Muscle layer of colon (tissue), 2 donors: ENCODE results near the gene MGARP.
"Not testable (repeated sequence)": the region's sequence is repeated elsewhere in the genome, so short reads cannot be mapped to it uniquely, and the experiment has no call there.

Experiments
- H3K27ac ChIP-seq: one replicate; pipeline ENCODE4 v1.7.0; 2013; ENCODE audit warnings: low read depth, mild to moderate bottlenecking, low read length, moderate library complexity
- H3K27me3 ChIP-seq, 2 donors: one replicate each; pipeline ENCODE4 v1.7.0; 2013; ENCODE audit warnings: low read length in 2 of 2, mild to moderate bottlenecking in 2 of 2; ENCODE audit not compliant: insufficient read depth in 2 of 2, control insufficient read depth in 1 of 2
- H3K36me3 ChIP-seq: one replicate; pipeline ENCODE4 v1.7.0; 2013; ENCODE audit warnings: mild to moderate bottlenecking, low read length; ENCODE audit not compliant: insufficient read depth
- H3K4me1 ChIP-seq: one replicate; pipeline ENCODE4 v1.7.0; 2013; ENCODE audit warnings: mild to moderate bottlenecking, low read length; ENCODE audit not compliant: insufficient read depth
- H3K4me3 ChIP-seq, 2 donors: one replicate each; pipeline ENCODE4 v1.7.0; 2013; ENCODE audit warnings: low read length in 2 of 2, low read depth in 1 of 2, mild to moderate bottlenecking in 1 of 2, moderate library complexity in 1 of 2
- H3K9ac ChIP-seq: one replicate; pipeline ENCODE4 v1.7.0; 2013; ENCODE audit warnings: low read length
- H3K9me3 ChIP-seq: one replicate; pipeline ENCODE4 v1.7.0; 2013; ENCODE audit warnings: mild to moderate bottlenecking, low read length
- donor health status: abdominal sarcoma.
- donor health status: Adenocarcinoma of cecum.

Gene MGARP

GRCh38 chr4:139265654-139266053 lies 14.4 kb downstream of the MGARP start:
- H3K27ac ChIP-seq = no peak overlapping the region
- no peaks in the 10 kb centered on the region for H3K36me3 ChIP-seq
- no peaks in the 10 kb centered on the region for H3K9me3 ChIP-seq

GRCh38 chr4:139256349-139256748 lies 23.7 kb downstream of the MGARP start:
- Histone ChIP-seq H3K27ac (no peak overlapping the region), H3K27me3 (no peaks in the 10 kb centered on the region), H3K9ac (no peak overlapping the region), H3K36me3 (no peaks in the 10 kb centered on the region), H3K4me1 (no peaks in the 10 kb centered on the region), H3K9me3 (no peaks in the 10 kb centered on the region), H3K4me3 (no peak overlapping the region)

More at GRCh38 chr4:139265654-139266053, 14.4 kb downstream of the MGARP start:
- H3K27me3 ChIP-seq = no peaks in the 10 kb centered on the region
- H3K9ac ChIP-seq = no peak overlapping the region
- H3K4me1 ChIP-seq = peaks cover 5% of the 10 kb centered on the region
- H3K4me3 ChIP-seq = no peak overlapping the region

- not testable (repeated sequence) for H3K4me3 ChIP-seq, H3K27me3 ChIP-seq, H3K9me3 ChIP-seq, H3K4me1 ChIP-seq, H3K27ac ChIP-seq, H3K36me3 ChIP-seq, H3K9ac ChIP-seq
Observed at GRCh38 chr4:139255581-139255980, 24.4 kb downstream of the MGARP start.

GRCh38 chr4:139253713-139254112 lies 26.3 kb downstream of the MGARP start:
- H3K9me3 ChIP-seq = no peaks in the 10 kb centered on the region
- no peak overlapping the region for H3K27ac ChIP-seq
- H3K4me3 ChIP-seq = no peak overlapping the region
- H3K4me1 ChIP-seq = no peaks in the 10 kb centered on the region
- H3K9ac ChIP-seq = no peak overlapping the region
- H3K36me3 ChIP-seq = no peaks in the 10 kb centered on the region
- no peaks in the 10 kb centered on the region for H3K27me3 ChIP-seq

- H3K27ac ChIP-seq = no peak overlapping the region
- H3K36me3 ChIP-seq = no peaks in the 10 kb centered on the region
- H3K9ac ChIP-seq = no peak overlapping the region
Observed at GRCh38 chr4:139253046-139253445, 27.0 kb downstream of the MGARP start.

GRCh38 chr4:139247700-139248238 lies 32.3 kb downstream of the MGARP start:
- no peak overlapping the region for H3K4me3 ChIP-seq
- H3K36me3 ChIP-seq = no peaks in the 10 kb centered on the region
- H3K9ac ChIP-seq = no peak overlapping the region
- no peaks in the 10 kb centered on the region for H3K9me3 ChIP-seq
- no peak overlapping the region for H3K27ac ChIP-seq
- H3K4me1 ChIP-seq = peaks cover 5% of the 10 kb centered on the region
- H3K27me3 ChIP-seq = no peaks in the 10 kb centered on the region

More at GRCh38 chr4:139253046-139253445, 27.0 kb downstream of the MGARP start:
- H3K4me3 ChIP-seq = no peak overlapping the region
- H3K4me1 ChIP-seq = peaks cover 1% of the 10 kb centered on the region
- H3K27me3 ChIP-seq = no peaks in the 10 kb centered on the region
- H3K9me3 ChIP-seq = no peaks in the 10 kb centered on the region

- H3K9ac ChIP-seq = no peak overlapping the region
- no peaks in the 10 kb centered on the region for H3K36me3 ChIP-seq
- H3K27me3 ChIP-seq = no peaks in the 10 kb centered on the region
- no peak overlapping the region for H3K4me3 ChIP-seq
- peaks cover 9% of the 10 kb centered on the region for H3K4me1 ChIP-seq
- H3K27ac ChIP-seq = no peak overlapping the region
- H3K9me3 ChIP-seq = no peaks in the 10 kb centered on the region
Observed at GRCh38 chr4:139247241-139247640, 32.8 kb downstream of the MGARP start.

GRCh38 chr4:139246166-139246565 lies 33.9 kb downstream of the MGARP start:
- no peaks in the 10 kb centered on the region for H3K36me3 ChIP-seq
- H3K27ac ChIP-seq = no peak overlapping the region
- H3K4me1 ChIP-seq = peaks cover 10% of the 10 kb centered on the region
- no peak overlapping the region for H3K9ac ChIP-seq
- no peak overlapping the region for H3K4me3 ChIP-seq
- no peaks in the 10 kb centered on the region for H3K9me3 ChIP-seq
- no peaks in the 10 kb centered on the region for H3K27me3 ChIP-seq

- H3K27ac ChIP-seq = no peak overlapping the region
- H3K4me3 ChIP-seq = no peak overlapping the region
- H3K4me1 ChIP-seq = peaks cover 10% of the 10 kb centered on the region
- H3K27me3 ChIP-seq = no peaks in the 10 kb centered on the region
- H3K36me3 ChIP-seq = no peaks in the 10 kb centered on the region
- H3K9ac ChIP-seq = no peak overlapping the region
- no peaks in the 10 kb centered on the region for H3K9me3 ChIP-seq
Observed at GRCh38 chr4:139245590-139245989, 34.4 kb downstream of the MGARP start.

GRCh38 chr4:139243448-139244365 lies 36.3 kb downstream of the MGARP start:
- no peak overlapping the region for H3K27ac ChIP-seq
- no peak overlapping the region for H3K4me3 ChIP-seq
- H3K9me3 ChIP-seq = no peaks in the 10 kb centered on the region
- H3K36me3 ChIP-seq = no peaks in the 10 kb centered on the region
- H3K4me1 ChIP-seq = peaks cover 10% of the 10 kb centered on the region
- no peaks in the 10 kb centered on the region for H3K27me3 ChIP-seq
- no peak overlapping the region for H3K9ac ChIP-seq

GRCh38 chr4:139242511-139243051 lies 37.4 kb downstream of the MGARP start:
- Histone ChIP-seq H3K4me1 (peaks cover 5% of the 10 kb centered on the region), H3K4me3 (no peak overlapping the region), H3K9me3 (no peaks in the 10 kb centered on the region), H3K27ac (no peak overlapping the region), H3K27me3 (no peaks in the 10 kb centered on the region), H3K36me3 (no peaks in the 10 kb centered on the region), H3K9ac (no peak overlapping the region)
